Stimulated activated CD8-positive, alpha-beta memory T cell treated with anti-CD3 and anti-CD28 coated beads, Interleukin-4, amount 100 ng/mL, for 48 hours (primary cell): ENCODE results near the gene BCL10.
"Not testable (repeated sequence)": the region's sequence is repeated elsewhere in the genome, so short reads cannot be mapped to it uniquely, and the experiment has no call there.

ENCODE experiments used
- DNase-seq: peaks from one replicate; pipeline ENCODE4 v3.0.0-alpha.2; 2020

Gene BCL10

DNA sequence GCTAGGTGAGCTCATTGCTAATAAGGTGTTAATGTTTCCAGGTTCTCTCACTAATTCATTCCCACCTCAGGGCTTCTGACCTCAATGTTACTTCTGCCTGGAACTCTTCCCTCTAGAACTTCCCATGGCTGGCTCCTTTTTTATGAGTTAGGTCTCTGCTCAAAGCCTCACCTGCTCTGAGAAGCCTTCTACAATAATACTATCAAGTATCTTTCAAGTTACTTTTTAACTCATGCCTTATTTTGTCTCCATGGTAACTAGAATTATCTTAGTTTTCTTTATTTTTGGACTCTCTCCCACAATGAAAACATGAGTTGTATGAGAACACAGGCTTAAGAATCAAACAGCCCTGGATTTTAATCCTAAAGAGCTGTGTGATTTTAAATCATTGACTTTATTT is 13.4 kb downstream of the BCL10 start:
- no peak for DNase-seq

DNA sequence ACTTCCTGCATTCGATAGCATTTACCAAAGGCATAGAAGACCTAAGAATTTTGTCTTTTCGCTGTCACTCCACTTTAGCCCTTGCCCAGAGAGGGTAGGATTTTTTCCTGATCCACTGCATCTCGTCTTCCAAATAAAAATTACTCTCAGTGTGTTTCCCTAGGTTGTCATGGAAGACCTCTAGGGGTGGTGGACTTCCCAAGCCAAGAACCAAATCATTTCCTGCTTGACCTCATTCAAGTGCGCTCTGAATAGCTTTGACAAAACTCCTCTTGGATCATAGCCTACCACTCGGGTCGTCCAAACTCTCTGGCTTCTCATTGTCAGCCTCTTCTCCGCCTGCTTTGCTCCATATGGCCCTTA is 16.5 kb downstream of the BCL10 start:
- no peak for DNase-seq

DNA sequence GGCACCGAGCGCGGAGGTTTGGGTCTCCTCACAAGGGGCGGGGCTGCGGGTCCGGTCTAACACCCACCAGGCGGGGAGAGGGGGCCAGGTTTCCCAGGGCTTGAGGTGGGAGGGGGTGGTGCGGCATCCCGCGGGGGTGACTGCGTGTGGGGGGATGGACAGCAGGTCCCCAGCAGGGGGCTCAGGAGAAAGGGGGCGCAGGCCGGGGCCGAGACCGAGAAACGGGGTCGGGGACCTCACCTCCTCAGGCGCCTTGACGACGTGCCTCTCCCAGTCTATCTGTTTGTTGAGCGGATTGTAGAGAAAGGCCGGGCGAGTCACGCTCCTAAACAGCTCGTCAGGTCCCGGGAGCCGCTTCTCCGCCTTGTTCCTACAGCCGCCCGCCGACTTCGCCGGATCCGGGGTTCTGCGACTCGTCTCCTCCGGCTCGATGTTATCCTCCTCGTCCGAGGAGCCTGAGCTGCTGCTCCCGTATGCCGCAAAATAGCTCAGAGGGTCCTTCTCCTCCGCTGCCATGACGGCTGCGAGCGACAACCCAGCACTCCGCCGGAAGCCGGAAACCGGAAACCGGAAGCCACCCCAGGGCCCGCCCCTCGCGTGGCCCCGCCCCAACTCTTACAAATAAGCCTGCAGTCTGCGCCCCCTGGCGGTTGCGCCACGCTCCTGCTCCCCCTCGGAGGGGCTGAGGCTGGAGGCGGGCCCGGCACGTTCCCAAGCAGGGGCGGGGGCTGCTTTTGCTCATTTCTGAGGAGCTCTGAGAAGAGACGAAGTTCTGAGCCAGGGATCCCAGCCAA is 17.1 kb downstream of the BCL10 start, which contains the start of gene C1orf52:
C1orf52 (minus strand) TSS at position 545 of the 794 bp plus-strand sequence; CDS start at position 516, 29 bp downstream.
- peak; percentile 99 for DNase-seq

GRCh38 chr1:85258536-85259117 is 17.8 kb downstream of the BCL10 start:
- no peak for DNase-seq

DNA sequence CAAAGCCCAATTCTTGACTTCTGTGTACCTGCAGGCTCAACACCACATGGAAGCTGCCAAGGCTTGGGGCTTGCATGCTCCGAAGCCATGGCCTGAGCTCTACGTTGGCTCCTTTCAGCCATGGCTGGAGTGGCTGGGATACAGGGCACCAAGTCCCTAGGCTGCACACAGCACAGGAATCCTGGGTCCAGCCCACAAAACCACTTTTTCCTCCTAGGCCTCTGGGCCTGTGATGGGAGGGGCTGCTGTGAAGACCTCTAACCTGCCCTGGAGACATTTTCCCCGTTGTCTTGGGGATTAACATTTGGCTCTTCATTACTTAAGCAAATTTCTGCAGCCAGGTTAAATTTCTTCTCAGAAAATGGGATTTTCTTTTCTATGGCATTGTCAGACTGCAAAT is 27.4 kb downstream of the BCL10 start:
- not testable (repeated sequence) for DNase-seq

GRCh38 chr1:85245891-85246290 is 30.5 kb downstream of the BCL10 start:
- no peak for DNase-seq

DNA sequence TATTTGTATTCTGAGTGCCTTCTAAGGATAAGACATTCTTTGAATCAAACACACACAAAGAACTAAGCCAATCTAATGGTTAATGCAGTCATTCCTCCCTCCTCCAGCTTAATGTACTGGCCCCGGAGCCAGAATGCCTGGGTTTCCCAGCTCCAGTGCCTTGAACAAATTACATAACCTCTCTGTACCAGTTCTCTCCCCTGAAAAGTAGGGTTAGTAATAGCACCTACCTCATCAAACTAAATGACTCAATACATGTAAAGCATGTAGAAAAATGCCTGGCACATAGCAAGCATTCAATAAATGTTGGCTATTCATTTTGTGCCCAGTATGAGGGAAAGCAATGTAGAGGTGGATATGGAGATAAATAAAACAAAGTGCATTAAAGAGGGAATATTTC is 31.0 kb downstream of the BCL10 start:
- no peak for DNase-seq

DNA sequence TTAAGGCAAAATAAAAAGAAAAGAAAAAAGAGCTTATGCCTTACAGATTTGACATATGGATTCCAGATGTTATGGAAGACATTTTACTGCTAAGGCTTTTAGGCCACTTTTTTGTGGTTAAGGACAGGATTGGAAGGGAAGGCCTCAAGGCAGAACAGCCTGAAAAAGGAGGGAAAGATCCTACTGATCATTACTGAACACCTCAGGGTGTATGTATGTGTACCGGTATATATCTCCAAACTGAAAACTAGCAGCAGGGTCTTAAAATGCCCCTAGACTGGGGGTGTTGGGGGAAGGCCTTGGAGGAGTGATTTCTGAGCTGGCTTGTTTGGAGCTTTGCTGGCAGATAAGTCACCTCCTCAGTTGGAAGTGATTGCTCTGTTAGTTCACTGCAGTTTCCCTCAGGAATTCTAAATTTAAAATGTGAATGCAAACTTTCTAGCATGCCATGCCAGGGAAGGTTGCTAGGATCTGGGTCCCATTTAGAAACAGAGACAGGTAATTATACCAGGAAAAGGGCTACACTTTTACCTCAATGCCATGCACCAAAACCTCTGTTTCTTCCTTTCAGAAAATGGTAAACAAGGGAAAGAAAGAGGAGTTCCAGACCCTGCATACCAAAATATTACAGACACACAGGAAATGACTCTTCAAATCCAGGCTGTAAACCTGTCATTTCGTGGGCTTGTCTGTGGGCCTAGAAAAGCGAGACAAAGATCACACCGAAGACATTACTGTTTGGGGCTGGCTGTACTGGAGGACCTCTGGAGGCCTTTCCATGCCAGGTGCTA is 32.0 kb downstream of the BCL10 start:
- no peak for DNase-seq

- DNase-seq: no peak
These were observed 33.1 kb downstream of the BCL10 start for GRCh38 chr1:85243372-85243771.

- DNase-seq: no peak
These were observed 35.8 kb downstream of the BCL10 start for GRCh38 chr1:85240643-85241042.

DNA sequence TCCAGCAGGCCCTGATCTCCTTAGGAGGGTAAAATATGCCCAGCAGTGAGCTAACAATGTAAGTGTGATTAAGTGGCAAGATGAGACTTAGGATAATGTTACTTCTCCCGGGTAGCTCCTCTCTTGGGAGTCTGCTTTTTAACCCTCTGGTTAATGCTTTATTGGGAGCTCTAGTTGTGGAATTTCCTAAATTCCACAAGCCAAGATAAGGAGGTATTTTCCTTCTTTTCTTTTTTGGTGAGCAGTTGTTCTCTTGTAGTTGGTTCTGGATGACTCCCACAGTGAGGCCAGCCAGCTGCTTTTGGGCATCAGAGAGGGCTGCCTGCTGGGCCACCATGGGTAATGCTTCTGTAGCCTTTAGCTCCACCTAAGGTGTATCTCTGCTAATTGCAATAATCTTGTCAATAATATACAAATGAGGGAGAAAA is 36.2 kb downstream of the BCL10 start:
- DNase-seq: no peak

GRCh38 chr1:85237613-85238012 is 38.8 kb downstream of the BCL10 start:
- DNase-seq: no peak

GRCh38 chr1:85230305-85230977 is 46.0 kb downstream of the BCL10 start:
- no peak for DNase-seq

- no peak for DNase-seq
These were observed 46.8 kb downstream of the BCL10 start for GRCh38 chr1:85229574-85230097.

- no peak for DNase-seq
These were observed 47.5 kb downstream of the BCL10 start for GRCh38 chr1:85228972-85229371.

DNA sequence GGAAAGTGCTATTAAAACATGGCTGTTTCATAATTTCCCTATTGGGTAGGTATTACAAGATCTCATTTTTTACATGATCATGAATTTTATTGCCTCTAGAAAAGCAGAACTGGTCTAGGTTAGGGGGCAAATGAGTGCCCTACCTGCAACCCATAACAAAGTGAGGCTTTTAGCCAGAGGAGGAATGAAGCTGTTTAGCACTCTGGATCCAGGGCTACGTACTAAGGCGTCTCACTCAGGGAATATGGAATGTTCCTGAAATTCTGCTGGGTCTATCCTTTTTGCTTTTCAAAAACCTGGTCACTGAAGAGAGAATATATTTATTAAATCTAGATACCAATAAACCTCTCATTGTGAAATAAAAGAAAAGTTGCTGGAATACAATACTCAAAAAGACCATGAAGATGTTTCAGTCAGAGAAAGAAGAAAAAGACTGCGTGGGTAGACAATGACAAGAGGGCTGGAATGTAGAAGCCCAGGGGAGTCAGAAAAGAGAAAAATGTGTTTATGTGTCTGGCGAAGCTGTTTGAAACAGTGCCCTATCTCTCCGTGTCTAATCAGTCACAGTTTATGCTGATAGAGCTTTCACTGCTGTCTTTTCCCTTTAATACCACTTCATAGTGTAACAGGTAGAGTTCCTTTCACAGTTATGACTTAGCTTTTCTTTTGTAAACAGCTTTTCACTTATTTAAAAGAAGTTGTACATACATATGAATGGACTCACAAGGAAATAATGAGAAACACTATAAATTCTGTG is 50.6 kb downstream of the BCL10 start:
- DNase-seq: no peak

DNA sequence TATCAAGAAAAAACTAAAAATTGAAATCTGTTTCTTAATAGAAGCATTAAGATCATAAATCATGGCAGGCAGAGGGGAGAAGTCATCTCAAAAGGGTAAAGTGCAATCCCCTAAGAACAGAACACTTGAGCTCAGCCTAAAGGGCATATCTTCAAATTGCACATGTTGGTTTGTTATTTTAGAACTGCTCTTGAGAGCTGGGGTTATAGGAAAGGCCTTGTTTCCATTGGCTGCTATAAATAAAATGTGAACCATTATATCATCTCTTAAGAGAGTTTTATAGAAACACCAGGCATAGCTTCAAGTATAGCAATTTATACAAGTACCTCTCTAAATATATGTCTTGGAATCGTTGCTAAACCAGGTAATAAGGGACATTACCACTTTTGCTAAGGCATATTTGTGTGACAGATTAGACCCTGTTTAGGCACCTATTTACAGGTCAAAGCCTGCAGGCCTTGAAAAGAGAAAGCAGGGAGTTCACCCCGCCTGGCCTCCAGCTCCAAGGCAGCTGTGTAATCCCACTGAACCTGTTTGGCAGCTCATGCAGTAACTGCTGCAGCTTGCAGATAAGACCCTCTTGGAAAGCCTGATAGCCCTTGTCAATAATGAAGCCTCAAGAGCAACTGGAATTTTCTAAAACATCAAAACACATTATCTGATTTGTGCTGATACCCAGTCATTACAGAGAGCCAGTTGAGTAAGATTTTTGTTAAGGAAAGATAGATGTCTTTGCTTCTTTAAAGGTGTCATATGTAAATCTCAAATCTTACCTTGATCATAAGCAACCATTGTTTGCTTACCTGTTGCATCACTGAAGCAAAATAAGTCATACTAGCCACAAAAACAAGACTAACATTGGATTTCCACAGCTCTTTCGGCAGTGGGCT is 51.5 kb downstream of the BCL10 start:
- DNase-seq: no peak

DNA sequence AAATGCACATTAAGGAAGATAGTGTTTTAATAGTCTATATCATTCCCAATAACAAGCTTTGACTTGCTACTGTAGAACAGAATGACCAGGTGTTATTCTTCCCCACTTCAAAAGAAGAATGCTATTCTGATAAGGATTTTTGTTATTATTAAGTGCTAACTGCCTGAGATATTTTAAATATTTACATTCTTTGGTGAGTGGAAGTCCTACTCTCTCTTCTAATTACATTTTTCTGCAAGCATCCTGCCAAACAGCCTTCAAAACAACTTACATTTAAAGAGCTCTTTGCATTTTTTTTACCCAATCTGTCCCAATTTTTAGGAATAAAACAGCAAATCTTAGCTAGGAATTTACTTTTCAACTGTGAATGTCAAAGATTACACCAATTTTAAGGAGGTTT is 52.1 kb downstream of the BCL10 start:
- no peak for DNase-seq

GRCh38 chr1:85223334-85223733 is 53.1 kb downstream of the BCL10 start:
- DNase-seq: no peak

- DNase-seq: no peak
These were observed 55.7 kb downstream of the BCL10 start for GRCh38 chr1:85220756-85221201.
